GM12891 (cell line): ENCODE measurements around the gene GNPTAB.
A peak's percentile ranks its signal among the peaks of the same experiment; 100 is the strongest.

ENCODE experiments used
- DNase-seq: peaks from one replicate; pipeline ENCODE4 v3.0.0; 2011; ENCODE audit warnings: low spot score; ENCODE audit not compliant: insufficient read length
- FAIRE-seq: peaks from 2 replicates; lab custom pipeline; 2011; peaks lifted over from hg19 to GRCh38; lab: Jason Lieb, UNC
- PAX5 ChIP-seq: IDR thresholded peaks from 2 replicates; pipeline ENCODE4 v1.6.1; 2011; ENCODE audit warnings: low read length, moderate library complexity, mild to moderate bottlenecking; ENCODE audit not compliant: insufficient read depth, severe bottlenecking
- POLR2A ChIP-seq: IDR thresholded peaks from 2 replicates; pipeline ENCODE4 v1.6.1; 2011; ENCODE audit warnings: low read depth, low read length, control low read depth
- POLR2AphosphoS5 ChIP-seq: IDR thresholded peaks from 2 replicates; pipeline ENCODE4 v1.6.1; 2011; ENCODE audit warnings: low read depth, low read length, control low read depth
- POU2F2 ChIP-seq: IDR thresholded peaks from 2 replicates; pipeline ENCODE4 v1.6.1; 2011; ENCODE audit warnings: low read depth, mild to moderate bottlenecking, control low read depth, low read length, moderate library complexity
- SPI1 ChIP-seq: IDR thresholded peaks from 2 replicates; pipeline ENCODE4 v1.6.1; 2011; ENCODE audit warnings: low read depth, low read length, control low read depth
- TAF1 ChIP-seq: IDR thresholded peaks from 2 replicates; pipeline ENCODE4 v1.6.1; 2011; ENCODE audit warnings: low read depth, low read length, control low read depth

Gene GNPTAB

DNA sequence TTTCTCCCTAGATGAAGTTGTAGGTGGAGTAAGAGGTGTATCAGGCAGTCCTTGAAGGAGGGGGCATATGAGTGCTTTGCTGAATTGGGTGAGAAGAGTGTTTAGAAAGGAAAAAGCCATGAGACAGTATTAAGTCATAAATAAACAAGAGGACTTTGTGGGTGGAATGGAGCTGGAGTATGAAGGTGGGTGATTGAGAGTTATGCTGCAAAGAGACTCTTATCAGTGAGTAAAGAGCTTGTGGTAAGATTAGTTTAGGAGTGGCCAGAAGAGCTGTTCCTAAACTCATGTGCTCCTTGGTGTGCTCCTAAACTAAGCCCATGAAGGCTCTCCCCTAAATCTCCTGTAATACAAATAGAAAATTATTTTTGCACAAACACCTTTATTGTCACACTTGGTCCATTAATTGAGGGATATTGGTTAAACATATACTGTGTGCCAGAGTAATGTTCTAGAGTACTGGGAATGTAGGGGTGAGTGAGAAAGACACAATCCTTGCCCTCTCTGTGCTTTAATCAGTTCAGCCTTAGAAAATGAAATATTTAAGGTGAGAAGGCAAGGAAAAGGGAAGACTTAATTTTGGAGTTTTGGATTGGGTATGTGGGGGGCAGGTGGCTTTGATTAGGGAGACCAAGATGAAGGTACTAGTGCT lies 123.5 kb downstream of the GNPTAB start:
- no peak for TF ChIP-seq POU2F2
- TF ChIP-seq SPI1: no peak
- no peak for TF ChIP-seq POLR2AphosphoS5
- TF ChIP-seq PAX5: no peak
- no peak for TF ChIP-seq TAF1
- no peak for TF ChIP-seq POLR2A
- FAIRE-seq (no peak), DNase-seq (no peak)

- FAIRE-seq (no peak), DNase-seq (no peak)
- TF ChIP-seq POLR2A (no peak), PAX5 (no peak)
These were observed 124.4 kb downstream of the GNPTAB start for GRCh38 chr12:101706403-101706802.

DNA sequence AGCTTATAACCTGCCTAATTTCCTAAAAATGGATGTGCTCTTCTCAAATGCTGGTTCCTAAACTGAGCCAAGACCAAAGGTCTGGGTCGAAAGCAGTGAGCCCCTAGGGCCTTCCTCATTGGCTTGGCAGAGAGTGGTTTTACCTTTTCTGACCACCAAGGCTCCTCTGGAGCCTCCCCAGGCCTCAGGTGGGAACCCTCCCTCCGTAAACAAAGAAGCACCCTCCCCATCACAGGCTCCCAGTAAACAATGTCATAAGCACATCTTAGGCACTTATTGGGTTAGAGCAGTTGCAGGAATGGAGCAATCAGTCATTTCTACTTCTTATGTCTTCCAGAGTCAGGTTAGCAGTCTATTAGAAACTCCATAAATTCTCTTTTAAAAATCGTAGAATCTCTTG lies 127.3 kb downstream of the GNPTAB start:
- FAIRE-seq (no peak), DNase-seq (no peak)
- TF ChIP-seq PAX5 (no peak), TAF1 (no peak), POLR2AphosphoS5 (no peak), SPI1 (no peak)

GRCh38 chr12:101700299-101700820 lies 130.4 kb downstream of the GNPTAB start:
- DNase-seq: no peak
- FAIRE-seq: no peak
- TF ChIP-seq SPI1 (no peak), POLR2A (no peak), POLR2AphosphoS5 (no peak), POU2F2 (no peak), TAF1 (no peak), PAX5 (no peak)

GRCh38 chr12:101698800-101699347 lies 131.9 kb downstream of the GNPTAB start:
- TF ChIP-seq TAF1 (no peak), POLR2AphosphoS5 (no peak), PAX5 (no peak), POU2F2 (no peak), SPI1 (no peak), POLR2A (no peak)
- no peak for DNase-seq
- no peak for FAIRE-seq

GRCh38 chr12:101697930-101698799 lies 132.6 kb downstream of the GNPTAB start:
- DNase-seq (peak; percentile 34), FAIRE-seq (no peak)
- TF ChIP-seq TAF1 (no peak), SPI1 (no peak), POLR2AphosphoS5 (no peak), POU2F2 (no peak), POLR2A (no peak), PAX5 (no peak)

- peak; percentile 64 for DNase-seq
- TF ChIP-seq POLR2AphosphoS5: no peak
- no peak for TF ChIP-seq POU2F2
- TF ChIP-seq PAX5: no peak
- no peak for TF ChIP-seq TAF1
- no peak for TF ChIP-seq POLR2A
- TF ChIP-seq SPI1: no peak
- peak; percentile 47 for FAIRE-seq
These were observed 133.4 kb downstream of the GNPTAB start, which contains the start of gene CHPT1 for GRCh38 chr12:101697197-101697929. CHPT1 (plus strand) TSS chr12:101697640; CDS start chr12:101697862, 222 bp downstream.

DNA sequence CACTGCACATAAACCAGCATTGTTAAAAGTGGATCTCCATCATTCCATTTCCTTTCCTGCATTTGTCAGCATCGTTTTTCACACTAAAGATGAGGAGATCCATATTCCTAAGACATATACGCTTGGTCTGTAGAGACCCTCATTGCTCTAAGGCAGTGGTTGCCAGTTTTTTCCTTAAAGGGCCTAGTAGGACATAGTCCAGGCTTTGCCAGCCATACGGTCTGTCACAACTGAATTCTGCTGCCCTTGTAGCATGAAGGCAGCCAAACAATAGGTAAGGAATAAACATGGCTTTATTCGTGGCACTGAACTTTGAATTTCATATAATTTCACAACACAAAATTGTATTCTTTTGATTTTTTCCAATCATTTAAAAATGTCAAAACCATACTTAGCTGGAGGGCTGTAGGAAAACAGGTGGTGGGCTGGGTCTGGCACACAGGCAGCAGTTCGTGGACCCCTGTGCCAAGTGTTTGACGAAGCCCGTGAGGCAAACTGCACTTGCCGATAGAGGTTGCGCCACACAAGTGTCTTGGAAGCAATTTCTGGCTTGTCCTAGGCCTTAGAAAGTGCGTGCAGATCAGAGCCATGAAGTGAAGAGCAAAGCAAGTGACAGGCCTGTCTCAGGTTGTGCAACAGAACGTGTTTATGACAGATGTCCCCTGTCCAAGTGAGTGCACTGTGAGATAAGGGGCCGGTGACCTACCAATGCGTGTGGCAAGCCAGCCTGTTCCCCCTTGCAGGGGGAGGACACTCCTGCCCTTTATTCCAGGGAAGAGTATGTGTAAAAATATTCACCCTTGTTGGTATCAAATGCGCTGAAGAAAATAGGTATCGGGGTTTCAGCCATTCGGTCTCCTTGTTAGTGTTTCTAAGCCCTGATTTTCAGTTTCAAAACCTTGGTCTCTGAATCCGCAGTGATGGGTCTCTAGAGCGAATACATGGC lies 134.2 kb downstream of the GNPTAB start:
- peak; percentile 25 for DNase-seq
- no peak for TF ChIP-seq PAX5
- FAIRE-seq: peak; percentile 64
